Ascending aorta (tissue), 2 donors: Measurements from ENCODE around the gene THSD7B. TPM values are rescaled to one million over a fixed set of nuclear protein-coding genes. Genes with fewer than 3 reads are reported as not detected.

Experiments
- DNase-seq, 2 donors: peaks; one replicate each; pipeline ENCODE4 v3.0.0-alpha.2; 2019; ENCODE audit warnings: low spot score in 2 of 2
- H3K27ac ChIP-seq, 2 donors: fragments of 200-600 bp; sonication (generic); one replicate each; pipeline ENCODE4 v1.5.1; 2016 to 2017; ENCODE audit warnings: mild to moderate bottlenecking in 1 of 2
- H3K27me3 ChIP-seq: fragments of 200-600 bp; sonication (generic); one replicate; pipeline ENCODE4 v1.5.1; 2017
- H3K36me3 ChIP-seq, 2 donors: fragments of 200-600 bp; sonication (generic); one replicate each; pipeline ENCODE4 v1.5.1; 2016
- H3K4me1 ChIP-seq, 2 donors: fragments of 200-600 bp; sonication (generic); one replicate each; pipeline ENCODE4 v1.5.1; 2016 to 2017; ENCODE audit warnings: mild to moderate bottlenecking in 1 of 2
- H3K4me3 ChIP-seq, 2 donors: fragments of 200-600 bp; sonication (generic); one replicate each; pipeline ENCODE4 v1.5.1; 2016 to 2017; ENCODE audit warnings: mild to moderate bottlenecking in 1 of 2
- H3K9me3 ChIP-seq, 2 donors: fragments of 200-600 bp; sonication (generic); one replicate each; pipeline ENCODE4 v1.5.1; 2016
- intact Hi-C: fragments of 100-400 bp; cut with DNase I; formaldehyde crosslinking; loops from one replicate; pipeline ENCODE4 v1.15.1; 2023
- total RNA-seq: library from RNA; depleted of rRNA; stranded (reverse); fragments of >200 nt; gene quantifications from one replicate; pipeline ENCODE4 v1.1.0, GENCODE V29; 2016
- TF ChIP-seq, protein P1 (sequence below), 3 experiments: fragments of 200-600 bp in 2 of 3; fragments of 450-650 bp in 1 of 3; sonication (generic) in 2 of 3; IDR thresholded peaks; one replicate each; pipeline ENCODE4 v1.5.1; 2016 to 2019; ENCODE audit warnings: antibody characterized with exemption in 3 of 3, mild to moderate bottlenecking in 1 of 3, moderate library complexity in 1 of 3

THSD7B gene
- total RNA-seq, 1 donor from 2014 or later, result not detected

DNA sequence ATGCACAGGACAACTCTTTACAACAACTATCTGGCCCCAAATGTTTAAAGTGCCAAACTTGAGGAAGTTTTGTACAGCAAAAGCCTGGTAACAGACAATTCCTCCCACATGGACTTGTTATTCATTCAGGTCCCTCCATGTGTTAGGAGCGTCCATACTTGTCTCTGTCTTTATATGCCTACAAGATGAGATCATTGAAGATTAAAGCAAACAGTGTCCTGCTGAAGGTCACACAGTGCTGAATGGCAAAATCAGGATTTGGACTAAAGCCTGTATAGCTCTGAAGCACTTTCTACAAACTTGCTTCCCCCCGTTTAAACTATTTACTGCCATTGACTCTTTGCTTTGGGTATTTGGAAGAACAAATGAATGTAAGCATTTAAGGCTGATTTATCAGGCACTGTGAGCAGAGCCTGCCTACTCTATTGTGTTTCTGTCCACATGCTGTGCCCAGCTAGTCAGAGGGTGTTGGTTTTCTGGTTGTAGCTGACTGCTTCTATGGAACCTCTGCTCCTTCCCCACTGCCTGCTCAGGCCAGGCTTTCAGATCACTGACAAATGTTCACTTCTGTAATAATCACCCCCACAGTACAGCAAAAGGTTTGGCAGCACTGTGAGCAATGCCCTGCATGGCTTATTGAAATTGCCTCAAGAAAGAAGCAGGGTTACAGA, 274.3 kb downstream of the THSD7B start:
- DNase-seq, result no peak
- H3K27me3 ChIP-seq, result no peaks in the 10 kb centered on the region
- H3K36me3 ChIP-seq, result no peaks in the 10 kb centered on the region
- intact Hi-C loops, result no loop called here
- H3K4me3 ChIP-seq, result no peak overlapping the region
- H3K27ac ChIP-seq, result no peak overlapping the region
- H3K9me3 ChIP-seq, result no peaks in the 10 kb centered on the region
- TF ChIP-seq, protein P1, sequence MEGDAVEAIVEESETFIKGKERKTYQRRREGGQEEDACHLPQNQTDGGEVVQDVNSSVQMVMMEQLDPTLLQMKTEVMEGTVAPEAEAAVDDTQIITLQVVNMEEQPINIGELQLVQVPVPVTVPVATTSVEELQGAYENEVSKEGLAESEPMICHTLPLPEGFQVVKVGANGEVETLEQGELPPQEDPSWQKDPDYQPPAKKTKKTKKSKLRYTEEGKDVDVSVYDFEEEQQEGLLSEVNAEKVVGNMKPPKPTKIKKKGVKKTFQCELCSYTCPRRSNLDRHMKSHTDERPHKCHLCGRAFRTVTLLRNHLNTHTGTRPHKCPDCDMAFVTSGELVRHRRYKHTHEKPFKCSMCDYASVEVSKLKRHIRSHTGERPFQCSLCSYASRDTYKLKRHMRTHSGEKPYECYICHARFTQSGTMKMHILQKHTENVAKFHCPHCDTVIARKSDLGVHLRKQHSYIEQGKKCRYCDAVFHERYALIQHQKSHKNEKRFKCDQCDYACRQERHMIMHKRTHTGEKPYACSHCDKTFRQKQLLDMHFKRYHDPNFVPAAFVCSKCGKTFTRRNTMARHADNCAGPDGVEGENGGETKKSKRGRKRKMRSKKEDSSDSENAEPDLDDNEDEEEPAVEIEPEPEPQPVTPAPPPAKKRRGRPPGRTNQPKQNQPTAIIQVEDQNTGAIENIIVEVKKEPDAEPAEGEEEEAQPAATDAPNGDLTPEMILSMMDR (IDR thresholded peaks at IDR 0.05), result no peak
- no peaks in the 10 kb centered on the region for H3K4me1 ChIP-seq

DNA sequence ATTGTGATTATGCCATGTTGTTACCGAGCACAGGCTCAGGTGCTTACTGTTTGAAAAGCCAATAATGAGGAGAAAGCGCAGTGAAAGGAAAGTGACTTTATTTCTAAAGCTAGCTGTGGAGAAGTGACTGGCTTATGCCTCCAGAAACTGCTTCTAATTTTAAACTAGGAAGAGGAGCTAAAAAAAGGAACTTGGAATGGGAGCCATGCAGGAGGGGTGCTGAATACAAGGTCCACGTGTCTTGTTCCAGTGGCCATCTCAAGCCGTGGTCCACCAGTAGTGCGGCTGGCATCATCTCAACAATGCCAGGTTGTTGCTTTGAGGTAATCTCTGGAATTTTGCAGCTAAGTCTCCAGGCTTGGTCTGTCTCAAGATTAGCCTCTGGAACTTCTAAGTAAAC, 282.0 kb downstream of the THSD7B start:
- DNase-seq, result no peak
- Histone ChIP-seq H3K4me1 (peaks cover 0 to 3% of the 10 kb centered on the region in 2 donors), H3K4me3 (no peak overlapping the region), H3K27me3 (no peaks in the 10 kb centered on the region), H3K36me3 (no peaks in the 10 kb centered on the region), H3K9me3 (no peaks in the 10 kb centered on the region), H3K27ac (no peak overlapping the region)
- TF ChIP-seq, protein P1 (IDR thresholded peaks at IDR 0.05), result no peak
- intact Hi-C loops, result no loop called here

GRCh38 chr2:137048455-137048854, 283.1 kb downstream of the THSD7B start:
- no peak overlapping the region for H3K4me3 ChIP-seq
- TF ChIP-seq, protein P1 (IDR thresholded peaks at IDR 0.05), result no peak
- no peaks in the 10 kb centered on the region for H3K36me3 ChIP-seq
- peaks cover 0 to 3% of the 10 kb centered on the region in 2 donors for H3K4me1 ChIP-seq
- H3K27ac ChIP-seq, result no peak overlapping the region
- H3K9me3 ChIP-seq, result no peaks in the 10 kb centered on the region
- H3K27me3 ChIP-seq, result no peaks in the 10 kb centered on the region
- no peak for DNase-seq
- intact Hi-C loops, result no loop called here

- Histone ChIP-seq H3K27ac (no peak overlapping the region), H3K4me3 (no peak overlapping the region), H3K9me3 (no peaks in the 10 kb centered on the region), H3K36me3 (no peaks in the 10 kb centered on the region), H3K4me1 (peaks cover 0 to 3% of the 10 kb centered on the region in 2 donors), H3K27me3 (no peaks in the 10 kb centered on the region)
- intact Hi-C loops, result no loop called here
- TF ChIP-seq, protein P1 (IDR thresholded peaks at IDR 0.05), result no peak
- DNase-seq, result no peak
Observed at GRCh38 chr2:137049518-137049917, 284.2 kb downstream of the THSD7B start.

DNA sequence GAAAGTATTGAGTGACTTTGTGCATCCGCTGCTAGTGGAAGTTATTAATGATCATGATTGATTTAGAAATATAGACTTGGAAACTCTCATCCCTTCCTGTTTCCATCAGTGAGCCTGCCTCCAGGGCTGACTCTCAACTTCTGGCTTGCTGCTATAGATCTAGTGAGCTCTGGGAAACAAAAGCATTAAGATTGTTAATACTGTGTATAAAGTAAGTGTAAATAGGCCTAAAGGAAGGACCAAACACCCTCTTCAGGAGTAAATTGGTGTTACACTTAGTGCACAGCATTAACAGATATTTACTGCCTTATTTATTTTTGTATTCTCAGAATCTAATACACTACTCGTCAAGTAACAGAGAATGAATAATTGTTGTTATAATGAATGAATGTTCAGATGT, 285.6 kb downstream of the THSD7B start:
- Histone ChIP-seq H3K4me3 (no peak overlapping the region), H3K4me1 (peaks cover 0 to 3% of the 10 kb centered on the region in 2 donors), H3K27ac (no peak overlapping the region), H3K36me3 (no peaks in the 10 kb centered on the region), H3K27me3 (no peaks in the 10 kb centered on the region), H3K9me3 (no peaks in the 10 kb centered on the region)
- intact Hi-C loops, result no loop called here
- no peak for DNase-seq
- TF ChIP-seq, protein P1 (IDR thresholded peaks at IDR 0.05), result no peak
